IPS DF 6.9 (cell line): ENCODE data around the gene SGO2.
"Not testable (repeated sequence)": the region's sequence is repeated elsewhere in the genome, so short reads cannot be mapped to it uniquely, and the experiment has no call there.

Experiments
- DNase-seq: peaks from one replicate; pipeline ENCODE4 v3.0.0-alpha.2; 2013; ENCODE audit warnings: low read depth, low spot score
- H3K27ac ChIP-seq: one replicate; pipeline ENCODE4 v1.5.1; 2013; ENCODE audit warnings: low read length, control low read depth
- H3K27me3 ChIP-seq: 2 replicates; pipeline ENCODE4 v1.6.1; 2013; ENCODE audit warnings: mild to moderate bottlenecking, low read length; ENCODE audit not compliant: control insufficient read depth, insufficient read depth
- H3K36me3 ChIP-seq: 2 replicates; pipeline ENCODE4 v1.6.1; 2013; ENCODE audit warnings: low read length; ENCODE audit not compliant: control insufficient read depth, insufficient read depth
- H3K4me1 ChIP-seq: 2 replicates; pipeline ENCODE4 v1.6.1; 2013; ENCODE audit warnings: low read length; ENCODE audit not compliant: control insufficient read depth, insufficient read depth
- H3K4me3 ChIP-seq: 2 replicates; pipeline ENCODE4 v1.5.1; 2013; ENCODE audit warnings: mild to moderate bottlenecking, low read length
- H3K9me3 ChIP-seq: 2 replicates; pipeline ENCODE4 v1.6.1; 2013; ENCODE audit warnings: low read length, inconsistent platforms; ENCODE audit not compliant: control insufficient read depth, insufficient read depth
- WGBS: extraction: QIAGEN DNeasy Blood & Tissue Kit; methylation state at CpG from one replicate; pipeline ENCODE4 v1.1.7; 2013; ENCODE audit warnings: mixed read lengths, missing lambda C conversion rate; ENCODE audit not compliant: insufficient read length, insufficient coverage; 5-methylcytosine and 5-hydroxymethylcytosine counted together

The SGO2 gene

DNA sequence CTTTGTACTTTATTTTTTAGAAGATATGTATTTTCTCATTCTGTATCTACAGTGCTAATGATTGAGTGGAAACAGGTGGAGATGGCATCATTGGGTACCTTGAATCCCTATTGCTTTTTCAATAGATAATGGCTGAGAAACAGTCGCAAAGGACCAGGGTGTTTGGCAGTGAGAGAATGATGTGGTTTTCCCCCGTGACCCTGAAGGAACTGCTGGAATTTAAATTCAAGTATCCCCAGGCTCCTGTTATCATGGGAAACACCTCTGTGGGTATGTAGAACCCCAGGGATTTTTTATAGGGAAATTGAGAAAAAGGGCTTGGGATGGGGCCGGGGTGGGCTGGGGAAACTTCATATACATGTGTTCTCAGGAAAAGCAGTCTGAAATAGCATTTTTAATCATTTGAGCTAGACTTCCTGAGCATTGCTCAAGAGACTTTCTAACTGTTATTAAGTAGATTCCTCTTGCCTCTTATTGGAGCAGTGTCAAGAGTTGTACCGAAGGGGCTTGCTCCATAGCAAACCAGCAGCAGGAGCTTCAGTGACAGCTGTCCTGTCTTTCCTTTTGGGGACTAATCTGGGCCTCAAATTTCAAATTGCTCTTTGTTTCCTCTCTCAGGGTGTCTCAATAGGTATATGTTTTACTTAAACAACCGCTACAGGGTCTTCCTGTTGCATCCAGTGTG, 78.7 kb downstream of the SGO2 start:
- Histone ChIP-seq H3K4me3 (no peak overlapping the region), H3K36me3 (no peaks in the 10 kb centered on the region), H3K27me3 (no peaks in the 10 kb centered on the region), H3K9me3 (no peaks in the 10 kb centered on the region), H3K4me1 (no peaks in the 10 kb centered on the region), H3K27ac (no peak overlapping the region)
- WGBS = no CpG with 5 or more reads among the region's 5 CpGs
- no peak for DNase-seq

DNA sequence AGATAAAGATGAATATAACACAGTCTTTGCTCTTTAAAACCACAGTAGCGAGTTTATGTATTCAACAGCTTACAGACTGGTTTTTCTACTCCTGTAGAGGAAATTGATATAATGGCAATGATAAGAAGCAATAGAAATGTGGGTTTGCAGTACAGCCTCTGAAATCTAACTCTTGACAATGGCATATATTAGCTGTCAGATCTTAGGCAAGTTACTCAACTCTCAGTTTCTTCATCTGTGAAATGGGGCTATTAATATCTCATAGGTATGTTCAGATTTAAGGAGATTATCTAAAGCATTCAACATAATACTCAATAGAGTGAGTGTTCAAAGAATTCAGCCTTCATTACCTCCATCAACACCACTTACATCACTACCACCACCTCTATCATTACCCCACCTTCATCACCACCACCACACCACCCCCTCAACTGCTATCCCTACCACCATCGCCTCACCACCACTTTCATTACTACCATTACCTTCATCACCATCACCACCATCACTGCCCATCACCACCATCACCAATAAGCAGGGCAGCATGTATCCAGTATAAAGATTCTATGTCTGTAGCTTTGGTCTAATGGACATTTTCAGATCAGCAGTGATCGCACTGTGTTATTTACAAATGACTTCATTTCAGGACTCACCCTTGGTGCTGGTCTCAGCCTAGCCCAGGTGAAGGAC, 82.5 kb downstream of the SGO2 start:
- Histone ChIP-seq H3K9me3 (no peaks in the 10 kb centered on the region), H3K27me3 (no peaks in the 10 kb centered on the region), H3K4me3 (no peak overlapping the region), H3K36me3 (no peaks in the 10 kb centered on the region), H3K4me1 (no peaks in the 10 kb centered on the region), H3K27ac (no peak overlapping the region)
- no peak for DNase-seq
- WGBS = 100% methylated on average over 1 of the region's 3 CpGs

DNA sequence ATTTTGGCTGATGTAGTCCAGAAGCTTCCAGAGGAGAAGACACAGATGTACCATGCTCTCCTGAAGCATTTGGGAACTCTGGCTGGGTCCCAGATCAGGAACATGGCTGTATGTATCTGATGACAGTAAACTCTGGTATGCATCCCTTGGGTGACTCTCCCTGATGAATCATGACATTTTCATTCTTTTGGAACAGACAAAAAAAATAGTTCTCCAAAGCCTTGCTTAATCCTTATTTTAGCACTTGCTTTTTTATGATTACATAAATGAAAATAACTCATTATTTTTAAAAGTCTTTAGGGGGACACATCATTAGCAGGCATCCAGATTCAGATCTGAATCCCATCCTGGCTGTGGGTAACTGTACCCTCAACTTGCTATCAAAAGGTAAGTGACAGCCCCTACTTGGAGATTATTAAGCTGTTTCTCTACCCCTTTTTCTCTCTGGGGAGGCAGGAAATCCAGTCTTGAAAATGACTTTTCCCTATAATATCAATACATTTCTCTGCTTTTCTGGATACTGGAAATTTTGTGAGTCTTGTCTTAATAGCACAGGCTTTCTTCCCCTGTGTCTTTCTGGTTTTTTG, 83.1 kb downstream of the SGO2 start:
- Histone ChIP-seq H3K27me3 (no peaks in the 10 kb centered on the region), H3K9me3 (no peaks in the 10 kb centered on the region), H3K36me3 (no peaks in the 10 kb centered on the region), H3K4me1 (no peaks in the 10 kb centered on the region), H3K27ac (no peak overlapping the region), H3K4me3 (no peak overlapping the region)
- no peak for DNase-seq

DNA sequence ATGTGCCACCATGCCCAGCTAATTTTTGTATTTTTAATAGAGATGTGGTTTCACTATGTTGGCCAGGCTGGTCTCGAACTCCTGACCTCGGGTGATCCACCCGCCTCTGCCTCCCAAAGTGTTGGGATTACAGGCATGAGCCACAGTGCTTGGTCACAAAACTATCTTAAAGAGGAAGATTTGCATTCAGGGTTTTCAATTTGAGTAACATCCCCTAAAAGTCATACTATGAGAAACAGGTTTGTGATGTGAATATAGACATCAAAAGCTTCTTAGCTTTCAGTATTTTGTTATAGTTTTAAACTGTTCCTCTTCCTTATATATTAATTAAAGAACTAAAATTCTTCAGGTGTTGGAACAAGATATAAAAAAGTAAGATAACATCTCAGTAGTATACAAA, 84.2 kb downstream of the SGO2 start:
- H3K36me3 ChIP-seq, H3K27ac ChIP-seq, H3K9me3 ChIP-seq, H3K4me1 ChIP-seq, H3K27me3 ChIP-seq, H3K4me3 ChIP-seq, DNase-seq: not testable (repeated sequence)
- no CpG with 5 or more reads among the region's 3 CpGs for WGBS

DNA sequence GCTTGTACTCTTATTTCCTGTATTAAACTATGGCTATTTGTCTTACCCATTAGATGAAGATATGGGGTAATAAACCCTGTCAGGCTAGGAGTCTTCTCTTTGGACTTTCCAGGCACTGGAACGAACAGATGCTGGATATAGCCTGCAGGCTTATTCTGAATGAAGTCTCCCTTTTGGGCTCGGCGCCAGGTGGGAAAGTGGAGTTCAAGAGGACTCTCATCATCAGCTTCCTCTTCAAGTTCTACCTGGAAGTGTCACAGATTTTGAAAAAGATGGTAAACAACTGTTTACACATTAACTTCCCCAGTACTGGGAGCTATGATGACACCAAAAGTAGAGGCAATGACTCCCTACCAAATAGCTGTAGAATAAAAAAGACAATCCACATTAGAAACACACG, 87.7 kb downstream of the SGO2 start:
- Histone ChIP-seq H3K36me3 (no peaks in the 10 kb centered on the region), H3K27ac (no peak overlapping the region), H3K4me1 (no peaks in the 10 kb centered on the region), H3K9me3 (no peaks in the 10 kb centered on the region), H3K27me3 (no peaks in the 10 kb centered on the region), H3K4me3 (no peak overlapping the region)
- WGBS = no CpG with 5 or more reads among the region's 4 CpGs
- DNase-seq = no peak

DNA sequence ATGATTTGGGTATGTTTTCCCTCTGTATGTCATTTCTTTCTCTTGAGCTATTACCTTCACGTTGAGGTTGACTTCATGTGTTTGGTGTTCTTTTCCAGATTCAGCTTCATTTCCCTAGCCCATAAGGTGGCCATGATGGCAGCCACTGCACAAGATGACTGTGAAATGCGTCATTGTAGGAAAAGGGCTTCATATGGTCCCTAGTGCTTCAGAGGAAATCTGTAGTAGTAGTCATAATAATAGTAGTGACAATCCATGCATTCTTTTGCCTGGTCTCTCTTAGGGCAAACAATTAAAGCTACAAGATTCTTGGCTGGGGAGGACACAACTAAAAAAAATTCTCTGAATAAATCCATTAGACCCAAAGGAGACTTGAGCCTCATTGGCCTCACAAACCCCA, 88.2 kb downstream of the SGO2 start:
- H3K4me1 ChIP-seq = no peaks in the 10 kb centered on the region
- no peak overlapping the region for H3K27ac ChIP-seq
- no CpG with 5 or more reads among the region's 2 CpGs for WGBS

DNA sequence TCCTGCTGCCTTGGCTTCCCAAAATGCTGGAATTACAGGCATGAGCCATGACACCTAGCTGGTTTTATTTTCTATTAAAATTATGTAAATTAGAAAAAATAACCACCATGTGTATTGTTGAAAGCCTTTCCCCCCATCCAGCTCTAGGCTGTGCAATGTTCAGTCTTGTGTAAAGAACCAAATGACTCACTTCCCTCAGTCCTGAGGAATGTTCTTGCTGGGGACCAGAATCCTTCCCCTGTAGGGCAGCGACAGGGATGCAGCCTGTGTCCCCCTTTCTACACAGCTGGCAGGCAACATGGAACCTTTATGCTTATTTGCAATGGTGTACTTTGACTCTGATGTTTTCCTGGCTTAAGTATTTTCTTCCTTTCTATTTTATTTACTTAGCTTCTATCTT, 89.2 kb downstream of the SGO2 start:
- Histone ChIP-seq H3K9me3 (no peaks in the 10 kb centered on the region), H3K4me1 (no peaks in the 10 kb centered on the region), H3K27me3 (no peaks in the 10 kb centered on the region), H3K27ac (no peak overlapping the region), H3K4me3 (no peak overlapping the region), H3K36me3 (no peaks in the 10 kb centered on the region)
- DNase-seq = no peak
- no CpG with 5 or more reads among the region's 1 CpG for WGBS

More for the DNA sequence above, 88.2 kb downstream of the SGO2 start:
- Histone ChIP-seq H3K9me3 (no peaks in the 10 kb centered on the region), H3K36me3 (no peaks in the 10 kb centered on the region), H3K4me3 (no peak overlapping the region), H3K27me3 (no peaks in the 10 kb centered on the region)
- no peak for DNase-seq

DNA sequence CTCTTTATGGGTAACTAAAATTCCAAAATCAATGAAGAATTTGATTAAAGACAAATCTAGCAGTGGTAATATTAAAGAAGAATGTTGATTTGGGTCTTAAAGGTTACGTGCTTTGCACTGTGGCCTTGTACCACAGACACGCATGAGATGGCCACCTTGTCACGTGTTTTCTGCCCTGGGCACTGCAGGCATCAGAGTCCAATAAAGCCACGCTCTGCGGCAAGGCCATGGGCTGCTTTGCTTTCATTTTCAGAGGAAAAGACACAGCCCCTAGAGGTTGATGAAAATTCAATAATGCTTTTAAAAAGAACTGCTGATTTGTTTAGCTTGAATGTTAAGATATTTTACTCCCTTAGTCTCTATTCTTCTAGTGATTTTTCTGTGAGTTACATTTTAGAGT, 90.2 kb downstream of the SGO2 start:
- WGBS = no CpG with 5 or more reads among the region's 5 CpGs
- Histone ChIP-seq H3K4me1 (no peaks in the 10 kb centered on the region), H3K27me3 (no peaks in the 10 kb centered on the region), H3K27ac (no peak overlapping the region), H3K4me3 (no peak overlapping the region), H3K9me3 (no peaks in the 10 kb centered on the region), H3K36me3 (no peaks in the 10 kb centered on the region)
- DNase-seq = no peak

DNA sequence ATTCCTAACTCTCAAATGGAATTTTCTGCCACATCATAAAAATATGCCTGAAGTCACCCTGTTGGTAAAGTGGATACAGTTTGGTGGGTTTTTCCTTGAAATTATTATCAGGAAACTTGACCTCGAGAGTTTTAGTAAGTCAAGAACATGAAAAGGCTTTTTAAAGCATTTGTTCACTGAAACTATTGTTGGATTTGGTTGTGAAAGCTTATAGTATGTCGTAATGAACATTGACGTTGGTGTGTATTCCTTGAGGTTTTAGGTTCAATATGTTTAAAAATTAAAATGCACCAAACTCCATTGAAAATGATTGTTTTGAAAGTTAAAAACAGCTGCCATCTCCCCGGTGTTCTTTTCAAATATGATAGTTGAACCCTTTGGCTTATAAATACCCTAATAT, 90.6 kb downstream of the SGO2 start:
- Histone ChIP-seq H3K36me3 (no peaks in the 10 kb centered on the region), H3K4me3 (no peak overlapping the region), H3K27me3 (no peaks in the 10 kb centered on the region), H3K9me3 (no peaks in the 10 kb centered on the region), H3K27ac (no peak overlapping the region), H3K4me1 (no peaks in the 10 kb centered on the region)
- no peak for DNase-seq
- no CpG with 5 or more reads among the region's 4 CpGs for WGBS

DNA sequence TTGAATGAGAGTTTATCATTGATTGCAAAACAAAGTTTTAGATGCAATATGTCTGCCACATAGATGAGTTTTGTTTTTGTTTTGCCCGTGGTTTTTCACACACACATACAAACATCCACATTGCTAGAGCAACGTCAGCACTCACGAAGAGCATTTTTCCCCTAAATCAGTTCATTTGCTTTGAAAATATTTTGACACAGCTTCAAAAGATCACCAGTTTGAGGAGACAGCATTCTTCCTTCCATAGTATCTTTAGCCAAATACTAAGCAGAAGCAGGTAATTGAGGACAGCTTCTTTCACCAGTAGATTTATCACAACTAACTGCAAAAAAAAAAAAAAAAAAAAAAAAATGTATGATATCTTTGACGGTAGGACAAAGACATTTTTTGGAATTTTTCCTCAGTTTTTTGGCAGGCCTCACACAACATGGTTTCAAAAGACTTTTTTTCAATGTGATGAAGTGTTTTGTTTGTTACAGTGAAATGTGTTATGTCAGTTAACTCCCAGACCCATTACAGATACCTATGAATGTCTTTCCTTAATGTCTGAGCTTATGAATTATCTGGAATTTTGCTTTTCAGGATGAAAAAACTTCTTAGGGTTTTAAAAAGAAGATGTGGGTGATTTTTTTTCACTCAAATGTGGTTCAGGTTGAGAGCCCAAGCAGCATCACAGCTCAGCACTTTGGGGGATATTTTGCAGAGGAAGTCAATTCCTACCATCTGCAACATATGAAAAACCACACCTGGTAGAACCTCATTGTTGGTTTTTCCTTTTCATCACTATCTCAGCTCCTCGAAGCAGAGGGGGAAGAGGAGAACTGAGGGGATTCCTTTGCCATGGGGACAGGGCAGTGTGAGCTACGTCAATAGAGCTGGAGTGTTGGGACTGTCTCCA, 91.4 kb downstream of the SGO2 start:
- H3K36me3 ChIP-seq = no peaks in the 10 kb centered on the region
- no peaks in the 10 kb centered on the region for H3K9me3 ChIP-seq
- no peaks in the 10 kb centered on the region for H3K27me3 ChIP-seq
- WGBS = no CpG with 5 or more reads among the region's 6 CpGs
- DNase-seq = no peak
- no peak overlapping the region for H3K27ac ChIP-seq
- no peaks in the 10 kb centered on the region for H3K4me1 ChIP-seq
- H3K4me3 ChIP-seq = no peak overlapping the region
